Measurements from ENCODE around the gene SYCN. TPM values are rescaled to one million over a fixed set of nuclear protein-coding genes. Genes with fewer than 3 reads are reported as not detected.

Gene SYCN
- total RNA-seq, 1 experiment from 2014 or later, result not detected

DNA sequence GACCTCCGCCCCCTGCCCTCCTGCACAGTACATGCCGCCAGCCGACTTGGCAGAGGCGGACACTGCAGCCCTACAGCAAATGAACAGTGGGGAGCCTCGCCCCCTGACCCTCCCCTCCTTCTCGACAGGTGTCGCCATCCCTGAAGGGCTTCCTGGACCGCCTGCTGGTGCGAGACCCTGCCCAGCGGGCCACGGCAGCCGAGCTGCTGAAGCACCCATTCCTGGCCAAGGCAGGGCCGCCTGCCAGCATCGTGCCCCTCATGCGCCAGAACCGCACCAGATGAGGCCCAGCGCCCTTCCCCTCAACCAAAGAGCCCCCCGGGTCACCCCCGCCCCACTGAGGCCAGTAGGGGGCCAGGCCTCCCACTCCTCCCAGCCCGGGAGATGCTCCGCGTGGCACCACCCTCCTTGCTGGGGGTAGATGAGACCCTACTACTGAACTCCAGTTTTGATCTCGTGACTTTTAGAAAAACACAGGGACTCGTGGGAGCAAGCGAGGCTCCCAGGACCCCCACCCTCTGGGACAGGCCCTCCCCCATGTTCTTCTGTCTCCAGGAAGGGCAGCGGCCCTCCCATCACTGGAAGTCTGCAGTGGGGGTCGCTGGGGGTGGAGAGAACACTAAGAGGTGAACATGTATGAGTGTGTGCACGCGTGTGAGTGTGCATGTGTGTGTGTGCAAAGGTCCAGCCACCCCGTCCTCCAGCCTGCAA lies 25.6 kb downstream of the SYCN start (continued):
- TF ChIP-seq CTCF (IDR thresholded peaks at IDR 0.05 in 2 of 3, conservative IDR thresholded peaks at IDR 0.05 in 1 of 3; ENCODE audit: borderline replicate concordance in 1 of 3, insufficient read depth in 1 of 3, low read depth in 2 of 3, low read length in 2 of 3) (no peak), CBX3 (IDR thresholded peaks at IDR 0.05; ENCODE audit: low read depth) (no peak), ZNF274 (IDR thresholded peaks at IDR 0.05; ENCODE audit: low read depth, low read length) (no peak), FOSL1 (IDR thresholded peaks at IDR 0.05; ENCODE audit: low read depth) (no peak), POLR2AphosphoS5 (IDR thresholded peaks at IDR 0.05; ENCODE audit: low read depth, low read length) (no peak), RAD21 (IDR thresholded peaks at IDR 0.05; ENCODE audit: low read depth) (no peak), JUND (IDR thresholded peaks at IDR 0.05) (no peak), SRF (IDR thresholded peaks at IDR 0.05; ENCODE audit: low read depth) (no peak), YY1 (IDR thresholded peaks at IDR 0.05; ENCODE audit: extremely low read depth, insufficient replicate concordance, low read depth, low read length) (no peak), ZFX (IDR thresholded peaks at IDR 0.05) (no peak)
- TF ChIP-seq, protein P1, sequence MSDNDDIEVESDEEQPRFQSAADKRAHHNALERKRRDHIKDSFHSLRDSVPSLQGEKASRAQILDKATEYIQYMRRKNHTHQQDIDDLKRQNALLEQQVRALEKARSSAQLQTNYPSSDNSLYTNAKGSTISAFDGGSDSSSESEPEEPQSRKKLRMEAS (IDR thresholded peaks at IDR 0.05), result no peak

- H3K4me2 ChIP-seq (ENCODE audit: low read length), result no peak overlapping the region
- no peaks in the 10 kb centered on the region for H3K9me3 ChIP-seq (ENCODE audit: control insufficient read depth in 1 of 2, insufficient read depth in 1 of 2, low read depth in 1 of 2, low read length in 2 of 2)
- ChIA-PET CTCF (no interaction called here), POLR2A (no interaction called here), RAD21 (ENCODE audit: low non-redundant PET in 1 of 2, low total read pairs in 2 of 2, uncharacterized antibody in 2 of 2, unreplicated experiment in 2 of 2) (no interaction called here)
- no peak for TF ChIP-seq RAD21 (IDR thresholded peaks at IDR 0.05; ENCODE audit: low read depth)
- no peak for TF ChIP-seq POLR2AphosphoS5 (IDR thresholded peaks at IDR 0.05; ENCODE audit: low read depth, low read length)
- no peak overlapping the region for H3K9ac ChIP-seq (ENCODE audit: low read length)
- no peaks in the 10 kb centered on the region for H3K79me2 ChIP-seq (ENCODE audit: insufficient read depth, low read length)
- no peak overlapping the region for H3K27ac ChIP-seq (ENCODE audit: low read depth, low read length)
- DNase-seq (ENCODE audit: low read depth, low spot score), result no peak
- no TSS peak for BruUV-seq (replicated peaks)
- peaks cover 0 to 9% of the 10 kb centered on the region in 2 experiments; a peak in 2 of 4 replicates for H3K36me3 ChIP-seq (ENCODE audit: control insufficient read depth in 1 of 2, insufficient read depth in 2 of 2, low read length in 2 of 2)
- no peak overlapping the region for H2AFZ ChIP-seq (ENCODE audit: low read depth, low read length, poor library complexity, severe bottlenecking)
- no peak overlapping the region for H3K4me3 ChIP-seq (replicated peaks in 1 of 2; ENCODE audit: low read depth in 1 of 2, low read length in 2 of 2)
- no peak for ATAC-seq
- no peaks in the 10 kb centered on the region for H4K20me1 ChIP-seq (ENCODE audit: insufficient read depth)
- no peaks in the 10 kb centered on the region for H3K9me2 ChIP-seq (ENCODE audit: insufficient read depth)
- no peaks in the 10 kb centered on the region for H3K4me1 ChIP-seq (ENCODE audit: control insufficient read depth in 1 of 2, insufficient read depth in 2 of 2, low read length in 2 of 2)
- no peaks in the 10 kb centered on the region for H3K27me3 ChIP-seq (ENCODE audit: insufficient read depth, low read length)
- intact Hi-C loops (cut with micrococcal nuclease), result no loop called here
Measured at GRCh38 chr19:39177736-39178135, 26.3 kb downstream of the SYCN start.

Measured in HCT116 (cell line).